Peyer's patch (tissue), 4 donors: Measurements from ENCODE around the gene NFE2L3.
"Not testable (repeated sequence)": the region's sequence is repeated elsewhere in the genome, so short reads cannot be mapped to it uniquely, and the experiment has no call there.

Experiments
- POLR2A ChIP-seq, 2 donors: fragments of 450-650 bp; IDR thresholded peaks; one replicate each; pipeline ENCODE4 v1.5.1; 2017; ENCODE audit warnings: antibody characterized with exemption in 2 of 2, mild to moderate bottlenecking in 2 of 2, moderate library complexity in 2 of 2
- TF ChIP-seq, protein P1 (sequence below), 6 experiments: fragments of 450-650 bp in 4 of 6; fragments of 200-600 bp in 2 of 6; sonication (generic) in 1 of 6; IDR thresholded peaks; one replicate each; pipeline ENCODE4 v1.5.1; 2017 to 2019; ENCODE audit warnings: antibody characterized with exemption in 6 of 6, mild to moderate bottlenecking in 3 of 6, moderate library complexity in 1 of 6

DNA sequence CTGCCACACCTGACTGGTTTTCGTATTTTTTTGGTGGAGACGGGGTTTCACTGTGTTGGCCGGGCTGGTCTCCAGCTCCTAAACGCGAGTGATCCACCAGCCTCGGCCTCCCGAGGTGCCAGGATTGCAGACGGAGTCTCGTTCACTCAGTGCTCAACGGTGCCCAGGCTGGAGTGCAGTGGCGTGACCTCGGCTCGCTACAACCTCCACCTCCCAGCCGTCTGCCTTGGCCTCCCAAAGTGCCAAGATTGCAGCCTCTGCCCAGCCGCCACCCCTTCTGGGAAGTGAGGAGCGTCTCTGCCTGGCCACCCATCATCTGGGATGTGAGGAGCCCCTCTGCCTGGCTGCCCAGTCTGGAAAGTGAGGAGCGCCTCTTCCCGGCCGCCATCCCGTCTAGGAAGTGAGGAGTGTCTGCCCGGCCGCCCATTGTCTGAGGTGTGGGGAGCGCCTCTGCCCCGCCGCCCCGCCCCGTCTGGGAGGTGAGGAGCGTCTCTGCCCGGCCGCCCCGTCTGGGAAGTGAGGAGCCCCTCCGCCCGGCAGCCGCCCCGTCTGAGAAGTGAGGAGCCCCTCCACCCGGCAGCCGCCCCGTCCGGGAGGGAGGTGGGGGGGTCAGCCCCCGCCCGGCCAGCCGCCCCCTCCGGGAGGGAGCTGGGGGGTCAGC is 4.2 kb upstream of the NFE2L3 start:
- TF ChIP-seq, protein P1, sequence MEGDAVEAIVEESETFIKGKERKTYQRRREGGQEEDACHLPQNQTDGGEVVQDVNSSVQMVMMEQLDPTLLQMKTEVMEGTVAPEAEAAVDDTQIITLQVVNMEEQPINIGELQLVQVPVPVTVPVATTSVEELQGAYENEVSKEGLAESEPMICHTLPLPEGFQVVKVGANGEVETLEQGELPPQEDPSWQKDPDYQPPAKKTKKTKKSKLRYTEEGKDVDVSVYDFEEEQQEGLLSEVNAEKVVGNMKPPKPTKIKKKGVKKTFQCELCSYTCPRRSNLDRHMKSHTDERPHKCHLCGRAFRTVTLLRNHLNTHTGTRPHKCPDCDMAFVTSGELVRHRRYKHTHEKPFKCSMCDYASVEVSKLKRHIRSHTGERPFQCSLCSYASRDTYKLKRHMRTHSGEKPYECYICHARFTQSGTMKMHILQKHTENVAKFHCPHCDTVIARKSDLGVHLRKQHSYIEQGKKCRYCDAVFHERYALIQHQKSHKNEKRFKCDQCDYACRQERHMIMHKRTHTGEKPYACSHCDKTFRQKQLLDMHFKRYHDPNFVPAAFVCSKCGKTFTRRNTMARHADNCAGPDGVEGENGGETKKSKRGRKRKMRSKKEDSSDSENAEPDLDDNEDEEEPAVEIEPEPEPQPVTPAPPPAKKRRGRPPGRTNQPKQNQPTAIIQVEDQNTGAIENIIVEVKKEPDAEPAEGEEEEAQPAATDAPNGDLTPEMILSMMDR (IDR thresholded peaks at IDR 0.05), result not testable (repeated sequence)
- not testable (repeated sequence) for TF ChIP-seq POLR2A (IDR thresholded peaks at IDR 0.05)
